SK-N-SH (cell line): ENCODE results near the gene SMIM28.
A peak's percentile ranks its signal among the peaks of the same experiment; 100 is the strongest.

ENCODE experiments used
- CTCF ChIP-seq: fragments of 200-600 bp; sonication (generic); IDR thresholded peaks from 2 replicates; pipeline ENCODE4 v1.6.1; 2017; ENCODE audit warnings: antibody characterized with exemption, mild to moderate bottlenecking, moderate library complexity
- EP300 ChIP-seq, 2 experiments: IDR thresholded peaks; 2 replicates each; pipeline versions ENCODE4 v1.4.0 to v1.6.1; 2012; ENCODE audit warnings: borderline replicate concordance in 1 of 2, low read depth in 1 of 2, low read length in 1 of 2
- FOSL2 ChIP-seq: IDR thresholded peaks from 2 replicates; pipeline ENCODE4 v1.4.0; 2012; ENCODE audit warnings: low read depth, mild to moderate bottlenecking, moderate library complexity, borderline replicate concordance
- FOXM1 ChIP-seq: IDR thresholded peaks from 2 replicates; pipeline ENCODE4 v1.4.0; 2012; ENCODE audit warnings: low read depth, mild to moderate bottlenecking
- GATA2 ChIP-seq: sonication (generic); formaldehyde crosslinking; IDR thresholded peaks from 2 replicates; pipeline ENCODE4 v1.5.0; 2020; ENCODE audit warnings: mild to moderate bottlenecking, missing genetic modification reagents
- POLR2AphosphoS5 ChIP-seq: IDR thresholded peaks from 2 replicates; pipeline ENCODE4 v1.6.1; 2012; ENCODE audit warnings: low read depth, low read length

GRCh38 chr6:138428944-138429598, 51.4 kb downstream of the SMIM28 start:
- peak; percentile 69 for TF ChIP-seq CTCF
- TF ChIP-seq POLR2AphosphoS5: no peak
- TF ChIP-seq FOXM1: no peak
- no peak for TF ChIP-seq FOSL2
- TF ChIP-seq GATA2 (CRISPR knock-in tag): no peak
- TF ChIP-seq EP300 (IDR thresholded peaks at IDR 0.05; ENCODE audit: borderline replicate concordance in 1 of 2, low read depth in 1 of 2, low read length in 1 of 2): no peak
